ENCODE results near the gene SLC6A9. TPM values are rescaled to one million over a fixed set of nuclear protein-coding genes. Genes with fewer than 3 reads are reported as not detected.

The SLC6A9 gene
- total RNA-seq, 4 donors from 2014 or later = 0.31 to 7.4 (median 4.0) TPM

DNA sequence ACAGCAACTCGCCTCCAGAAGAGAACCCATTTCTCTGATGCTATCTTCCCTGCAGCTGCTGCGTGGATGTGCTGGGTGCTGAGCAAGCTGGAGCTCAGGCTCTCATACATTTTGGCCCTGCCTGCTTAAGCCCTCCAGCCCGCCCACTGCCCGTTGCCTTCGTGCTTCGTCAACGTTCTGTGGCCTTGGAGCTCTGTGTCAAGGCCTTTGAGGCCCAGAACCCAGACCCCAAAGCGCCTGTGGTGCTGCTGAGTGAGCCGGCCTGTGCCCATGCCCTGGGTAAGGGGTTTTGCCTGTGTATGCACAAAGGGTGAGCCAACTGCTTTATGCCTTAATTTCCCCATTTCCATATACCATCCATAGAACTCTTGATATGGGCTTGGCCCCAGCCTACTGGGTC, 60.4 kb downstream of the SLC6A9 start:
- ATAC-seq (ENCODE audit: low FRiP score) (no peak), DNase-seq (ENCODE audit: low spot score) (no peak)
- TF ChIP-seq, protein P1, sequence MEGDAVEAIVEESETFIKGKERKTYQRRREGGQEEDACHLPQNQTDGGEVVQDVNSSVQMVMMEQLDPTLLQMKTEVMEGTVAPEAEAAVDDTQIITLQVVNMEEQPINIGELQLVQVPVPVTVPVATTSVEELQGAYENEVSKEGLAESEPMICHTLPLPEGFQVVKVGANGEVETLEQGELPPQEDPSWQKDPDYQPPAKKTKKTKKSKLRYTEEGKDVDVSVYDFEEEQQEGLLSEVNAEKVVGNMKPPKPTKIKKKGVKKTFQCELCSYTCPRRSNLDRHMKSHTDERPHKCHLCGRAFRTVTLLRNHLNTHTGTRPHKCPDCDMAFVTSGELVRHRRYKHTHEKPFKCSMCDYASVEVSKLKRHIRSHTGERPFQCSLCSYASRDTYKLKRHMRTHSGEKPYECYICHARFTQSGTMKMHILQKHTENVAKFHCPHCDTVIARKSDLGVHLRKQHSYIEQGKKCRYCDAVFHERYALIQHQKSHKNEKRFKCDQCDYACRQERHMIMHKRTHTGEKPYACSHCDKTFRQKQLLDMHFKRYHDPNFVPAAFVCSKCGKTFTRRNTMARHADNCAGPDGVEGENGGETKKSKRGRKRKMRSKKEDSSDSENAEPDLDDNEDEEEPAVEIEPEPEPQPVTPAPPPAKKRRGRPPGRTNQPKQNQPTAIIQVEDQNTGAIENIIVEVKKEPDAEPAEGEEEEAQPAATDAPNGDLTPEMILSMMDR (IDR thresholded peaks at IDR 0.05) = no peak

DNA sequence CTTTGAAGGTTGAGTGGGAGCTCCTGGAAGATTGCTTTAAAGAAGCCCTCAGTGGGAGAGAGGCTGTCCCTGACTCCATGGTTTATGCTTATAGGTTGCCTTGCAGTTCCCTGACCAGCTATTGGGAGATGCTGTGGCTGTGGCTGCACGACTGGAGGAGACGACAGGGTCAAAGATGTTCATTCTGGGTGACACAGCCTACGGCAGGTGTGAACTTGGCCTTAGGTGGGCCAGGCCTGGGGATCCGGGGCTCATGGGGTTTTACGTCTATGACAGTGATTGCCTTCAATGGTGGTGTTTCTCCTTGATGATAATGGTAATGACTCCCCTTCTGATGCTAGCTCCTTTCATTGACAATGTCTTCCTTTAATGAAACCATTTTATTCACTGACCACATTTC, 60.8 kb downstream of the SLC6A9 start:
- no peak for ATAC-seq (ENCODE audit: low FRiP score)
- TF ChIP-seq, protein P1 (IDR thresholded peaks at IDR 0.05) = no peak
- no peak for DNase-seq (ENCODE audit: low spot score)

DNA sequence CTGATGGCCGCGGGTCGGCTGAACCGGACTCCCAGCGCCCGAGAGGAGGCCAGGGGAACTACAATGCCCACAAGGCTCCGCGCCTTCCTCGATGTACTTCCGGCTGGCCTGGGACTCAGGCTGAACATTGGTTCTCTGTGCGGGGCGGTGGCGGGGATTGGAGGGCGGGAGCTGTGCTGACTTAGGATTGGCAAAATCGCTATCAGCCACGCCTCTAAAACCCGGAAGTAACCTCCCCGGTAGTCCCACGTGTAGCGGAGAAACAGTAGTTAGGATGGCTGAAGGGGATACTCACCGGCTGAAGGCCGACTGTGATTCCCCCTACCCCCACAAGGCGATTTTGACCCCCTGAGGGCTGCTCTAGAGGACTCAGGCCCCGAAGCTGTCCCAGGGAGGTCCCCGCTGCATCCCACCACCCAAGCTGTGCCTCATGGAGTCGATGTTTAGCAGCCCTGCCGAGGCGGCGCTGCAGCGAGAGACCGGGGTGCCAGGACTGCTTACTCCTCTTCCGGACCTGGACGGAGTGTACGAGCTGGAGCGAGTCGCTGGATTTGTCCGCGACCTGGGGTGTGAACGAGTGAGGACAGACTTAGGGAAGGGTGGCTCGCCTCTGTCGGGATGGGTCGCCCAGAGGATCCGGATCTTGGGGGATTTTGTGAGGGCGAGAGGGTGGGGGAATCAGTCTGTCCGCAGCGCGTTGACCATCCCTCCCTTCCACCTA, 61.4 kb downstream of the SLC6A9 start, which contains the start of gene DPH2:
TSS of gene DPH2 (plus strand) at position 265 of the 721 bp plus-strand sequence. CDS start at position 431, 166 bp downstream.
- peak; percentile 94 for ATAC-seq (ENCODE audit: low FRiP score)
- peak; percentile 88 for DNase-seq (ENCODE audit: low spot score)
- TF ChIP-seq, protein P1 (IDR thresholded peaks at IDR 0.05) = no peak

DNA sequence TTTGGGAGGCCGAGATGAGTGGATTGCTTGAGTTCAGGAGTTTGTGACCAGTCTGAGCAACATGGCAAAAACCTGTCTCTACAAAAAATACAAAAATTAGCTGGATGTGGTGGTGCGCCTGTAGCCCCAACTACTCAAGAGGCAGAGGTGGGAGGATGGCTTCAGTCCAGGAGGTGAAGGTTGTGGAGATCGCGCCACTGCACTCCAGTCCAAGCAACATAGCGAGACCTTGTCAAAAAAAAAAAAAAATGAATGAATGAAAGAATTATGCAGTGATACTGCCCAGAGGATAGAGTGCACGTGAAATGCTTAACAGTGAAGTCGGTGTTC, 61.9 kb downstream of the SLC6A9 start:
- DNase-seq (ENCODE audit: low spot score) (no peak), ATAC-seq (ENCODE audit: low FRiP score) (no peak)
- TF ChIP-seq, protein P1 (IDR thresholded peaks at IDR 0.05) = no peak

DNA sequence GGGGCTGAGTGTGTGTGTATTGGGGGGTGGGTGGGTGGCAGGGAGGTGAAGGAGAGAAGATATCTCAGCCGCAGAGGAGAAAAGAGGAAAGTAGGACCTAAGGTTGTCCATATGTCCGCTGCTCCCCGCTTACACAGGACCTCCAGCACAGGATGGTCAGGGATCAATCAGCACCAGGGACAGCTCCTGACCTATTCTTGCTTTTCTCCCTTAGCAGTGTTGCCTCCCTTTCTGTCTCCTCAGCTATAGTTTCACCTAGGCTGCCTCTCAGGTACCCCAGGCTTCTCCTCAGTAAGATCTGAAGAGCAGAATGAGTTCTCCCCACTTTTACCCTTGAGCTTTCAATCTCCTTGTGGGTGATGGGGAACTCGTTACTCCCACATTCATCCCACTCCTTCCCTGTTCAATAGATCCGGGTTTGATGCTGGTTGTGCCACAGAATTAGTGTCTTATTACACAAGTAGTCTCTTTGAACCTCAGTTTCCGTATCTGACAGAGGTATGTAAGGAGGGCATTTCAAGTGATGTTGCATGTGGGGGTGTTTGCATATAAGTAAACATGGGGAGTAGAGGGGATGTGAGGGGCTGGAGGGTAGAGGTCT, 62.8 kb downstream of the SLC6A9 start:
- no peak for ATAC-seq (ENCODE audit: low FRiP score)

DNA sequence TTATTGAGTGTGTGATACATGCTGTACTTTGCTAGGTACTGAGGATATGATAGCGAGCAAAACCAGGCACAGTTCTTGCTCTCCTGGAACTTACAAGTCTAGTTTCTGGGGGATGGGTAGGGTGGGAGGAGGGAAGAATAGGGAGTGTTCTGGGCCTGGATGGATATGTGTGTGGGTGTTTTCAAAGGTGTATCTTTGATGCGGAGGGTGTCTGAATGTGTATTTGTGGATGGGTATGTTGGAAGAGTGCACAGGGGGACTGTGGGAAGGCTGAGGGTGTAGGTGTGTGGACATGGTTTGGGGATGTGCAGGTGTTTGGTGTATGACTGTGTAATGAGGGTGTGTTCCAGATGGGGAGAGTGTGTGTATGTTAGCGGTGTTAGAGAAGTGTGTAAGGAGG, 65.9 kb downstream of the SLC6A9 start:
- ATAC-seq (ENCODE audit: low FRiP score) (no peak), DNase-seq (ENCODE audit: low spot score) (no peak)
- TF ChIP-seq, protein P1 (IDR thresholded peaks at IDR 0.05) = no peak

More for the DNA sequence above, 62.8 kb downstream of the SLC6A9 start:
- DNase-seq (ENCODE audit: low spot score) = no peak
- TF ChIP-seq, protein P1 (IDR thresholded peaks at IDR 0.05) = no peak

DNA sequence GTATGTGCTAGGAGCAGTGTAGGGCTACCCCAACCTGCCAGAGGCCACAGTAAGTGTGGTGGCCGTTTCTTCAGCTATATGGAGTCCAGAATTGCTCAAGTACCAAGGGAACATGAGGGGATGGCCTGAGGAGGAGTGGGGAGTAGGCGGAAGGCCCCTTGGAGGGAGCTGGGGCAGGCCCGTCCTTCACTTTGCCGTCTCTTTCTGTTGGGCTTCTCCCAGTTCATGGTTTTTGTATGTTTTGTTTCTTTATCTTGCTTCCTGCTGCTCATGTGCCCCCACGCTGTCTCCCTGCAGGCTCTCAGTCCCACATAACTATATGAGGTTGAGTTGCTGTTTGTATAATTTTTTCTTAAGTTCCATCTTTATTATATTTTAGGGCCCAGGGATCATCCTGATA, 67.4 kb downstream of the SLC6A9 start:
- TF ChIP-seq, protein P1 (IDR thresholded peaks at IDR 0.05) = no peak
- no peak for ATAC-seq (ENCODE audit: low FRiP score)
- DNase-seq (ENCODE audit: low spot score) = no peak
